AML-193 (cell line): ENCODE data around the gene ZNF302.
"Not testable (repeated sequence)": the region's sequence is repeated elsewhere in the genome, so short reads cannot be mapped to it uniquely, and the experiment has no call there.

Experiments used
- DNase-seq, 2 experiments: peaks; one replicate each; lab custom pipeline; 2025; lab: John Stamatoyannopoulos, UW

Gene ZNF302

DNA sequence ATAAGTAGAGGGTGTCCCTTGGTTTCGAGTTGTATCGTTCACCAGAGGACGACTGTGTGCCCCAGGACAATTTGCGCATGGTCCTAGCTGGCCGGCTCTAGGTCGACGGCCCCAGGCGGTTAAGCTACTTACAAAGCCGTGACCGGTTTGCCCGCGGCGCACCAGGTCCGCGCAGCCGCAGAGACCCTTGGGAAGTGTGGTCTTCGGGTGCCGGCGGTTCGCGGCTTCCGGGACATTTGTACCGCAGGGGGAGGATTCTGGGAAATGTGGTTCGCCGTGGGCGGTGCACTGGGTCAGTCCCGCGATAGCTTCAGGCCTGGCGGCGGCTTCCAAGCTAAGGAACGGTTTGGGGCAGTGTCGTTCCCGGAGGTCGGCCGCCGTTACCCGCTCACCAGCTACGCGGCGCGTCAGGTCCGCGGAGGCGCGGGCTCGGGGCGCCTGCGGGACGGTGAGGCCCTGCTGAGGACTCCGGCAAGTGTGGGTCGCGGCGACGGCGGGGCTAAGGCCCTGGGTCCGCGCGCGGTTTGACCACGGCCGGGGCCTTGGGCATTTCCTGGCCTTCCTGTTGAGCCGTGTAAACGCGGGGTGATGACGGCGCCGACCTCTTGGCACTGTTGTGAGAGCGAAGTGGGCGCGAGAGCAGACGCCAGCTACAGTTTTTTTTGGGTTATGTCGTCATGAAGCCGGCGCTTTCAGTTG is at the start of gene ZNF302:
Gene ZNF302, plus strand, starts transcription at position 293 of the 699 bp plus-strand sequence. CDS start 1,127 bp downstream, outside the sequence.
- DNase-seq = peak; percentile 92 to 93

DNA sequence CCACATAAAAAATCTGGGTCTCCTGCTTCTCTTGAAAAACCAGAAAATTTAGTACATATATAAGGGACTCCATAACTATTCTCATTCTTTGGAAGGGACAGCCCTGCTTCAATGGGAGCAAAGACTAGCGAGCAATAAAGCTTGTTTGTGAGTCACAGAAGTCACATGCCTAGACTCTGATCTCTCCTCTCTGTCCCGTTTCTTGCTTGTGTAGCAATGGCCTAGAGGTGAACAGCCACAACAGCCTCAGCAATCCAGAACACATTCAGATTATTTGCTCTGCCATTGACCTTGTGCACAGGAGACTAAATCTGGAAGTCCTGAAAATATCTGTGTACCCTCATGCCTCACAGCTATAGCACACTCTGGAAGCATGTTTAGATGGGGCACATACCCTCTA is 43.7 kb upstream of the ZNF302 start:
- DNase-seq = no peak

DNA sequence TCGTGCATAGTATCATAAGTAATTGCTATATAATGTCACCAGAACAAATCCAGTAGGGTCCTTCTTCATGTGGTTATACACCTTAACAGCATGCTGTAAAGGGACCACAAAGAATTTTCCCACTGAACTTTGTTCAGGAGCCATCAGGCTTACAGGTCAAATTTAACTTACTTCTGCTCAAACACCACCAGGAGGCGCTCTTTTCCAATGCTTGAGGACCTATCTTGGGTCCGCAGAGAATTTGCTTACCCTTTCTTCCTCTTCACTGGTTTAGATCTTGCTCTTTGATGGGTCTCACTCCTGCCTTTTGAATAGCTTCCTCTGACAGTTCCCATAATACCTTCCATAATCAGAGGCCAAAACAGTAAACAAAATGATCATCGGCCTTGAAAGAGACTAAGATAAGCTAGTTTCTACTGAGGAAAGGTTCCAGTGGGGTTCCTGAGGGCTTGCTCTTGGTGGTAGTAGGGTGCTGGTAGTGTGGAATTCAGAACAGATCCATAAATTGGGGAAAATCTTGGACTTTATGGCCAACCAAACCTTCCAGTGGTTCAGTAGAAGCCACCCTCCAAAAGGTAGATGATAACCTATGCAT is 37.9 kb upstream of the ZNF302 start:
- DNase-seq = peak; percentile 67 to 78

DNA sequence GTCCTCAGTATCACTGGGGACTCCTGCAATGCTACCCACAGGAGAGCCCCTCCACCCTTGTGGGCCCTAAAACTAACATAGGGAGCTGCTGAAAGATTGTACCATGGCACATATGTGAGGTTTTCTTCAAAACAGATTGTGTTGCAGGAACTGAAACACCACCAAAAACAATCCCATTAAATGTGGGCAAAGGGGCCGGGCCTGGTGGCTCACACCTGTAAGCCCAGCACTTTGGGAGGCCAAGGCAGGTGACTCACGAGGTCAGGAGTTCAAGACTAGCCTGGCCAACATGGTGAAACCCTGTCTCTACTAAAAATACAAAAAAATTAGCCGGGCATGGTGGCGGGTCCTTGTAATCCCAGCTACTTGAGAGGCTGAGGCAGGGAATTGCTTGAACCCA is 35.2 kb upstream of the ZNF302 start:
- no peak for DNase-seq

DNA sequence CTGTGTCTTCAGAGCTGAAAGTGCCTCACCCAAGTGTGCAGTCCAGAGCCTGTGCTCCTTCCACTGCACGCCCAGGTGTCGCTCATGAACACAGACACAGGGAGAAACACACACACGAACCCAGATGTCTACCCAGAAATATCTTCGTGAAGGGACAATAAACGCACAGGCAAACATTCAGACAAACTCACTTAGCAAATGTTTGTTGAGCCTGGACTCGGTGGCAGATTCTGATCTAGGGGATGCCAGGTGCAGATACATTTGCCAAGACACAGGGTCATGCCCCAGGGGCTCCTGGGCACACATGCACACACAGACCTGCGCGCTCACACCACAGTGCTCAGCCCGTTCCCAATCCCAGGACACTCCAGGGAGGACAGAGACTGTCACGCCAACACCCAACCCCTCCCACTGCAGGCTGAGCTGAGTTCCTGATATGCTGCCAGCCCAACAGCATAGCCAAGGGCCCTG is 32.5 kb upstream of the ZNF302 start:
- no peak for DNase-seq

DNA sequence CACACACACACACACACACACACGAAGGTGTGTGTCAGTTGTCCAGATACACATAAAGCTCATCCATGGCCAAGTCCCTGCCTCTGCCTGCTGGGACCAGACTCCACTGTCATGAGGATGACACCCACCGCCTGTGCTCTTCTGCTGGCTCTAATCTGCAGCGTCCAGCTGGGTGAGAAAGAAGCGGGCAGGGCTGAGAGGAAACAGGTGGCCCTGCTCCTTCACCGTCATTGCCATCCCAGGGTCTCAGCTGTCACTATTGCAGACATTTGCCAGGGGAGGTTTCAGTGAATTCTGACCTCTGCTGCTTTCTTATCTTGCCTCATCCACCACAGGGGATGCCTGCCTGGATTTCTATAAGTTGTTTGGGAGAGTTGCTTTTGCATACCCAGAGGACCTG is 31.9 kb upstream of the ZNF302 start:
- DNase-seq = no peak

DNA sequence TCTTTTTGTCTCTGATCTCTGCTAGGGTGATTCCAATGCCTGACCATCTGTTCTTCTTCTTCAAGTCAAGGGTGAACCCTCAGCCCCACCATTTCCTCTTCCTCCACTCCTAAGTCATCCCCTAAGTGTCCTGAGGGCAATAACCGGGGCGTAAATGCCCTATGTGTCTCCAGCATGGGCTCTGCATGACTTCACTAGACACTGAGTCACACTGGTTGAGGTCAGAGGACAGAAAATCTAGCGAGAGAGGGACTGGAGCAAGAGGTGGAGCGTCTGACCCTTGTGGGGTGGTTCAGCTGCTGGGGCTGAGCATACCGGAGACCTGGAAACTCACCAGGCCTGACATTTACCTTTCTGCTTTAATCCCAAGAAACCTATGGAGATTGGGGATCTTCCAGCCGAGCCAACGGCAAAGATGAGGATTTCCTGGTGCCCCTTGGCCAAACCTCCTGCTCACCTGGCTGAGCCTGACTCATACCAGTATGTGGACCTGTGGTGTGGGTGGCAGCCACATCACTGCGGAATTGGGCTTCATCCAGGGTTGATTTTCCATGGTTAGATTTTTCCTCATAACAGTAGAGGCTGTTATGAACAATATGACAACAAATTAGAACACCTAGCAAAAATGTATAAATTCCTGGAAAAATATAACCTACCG is 27.5 kb upstream of the ZNF302 start:
- DNase-seq = no peak

DNA sequence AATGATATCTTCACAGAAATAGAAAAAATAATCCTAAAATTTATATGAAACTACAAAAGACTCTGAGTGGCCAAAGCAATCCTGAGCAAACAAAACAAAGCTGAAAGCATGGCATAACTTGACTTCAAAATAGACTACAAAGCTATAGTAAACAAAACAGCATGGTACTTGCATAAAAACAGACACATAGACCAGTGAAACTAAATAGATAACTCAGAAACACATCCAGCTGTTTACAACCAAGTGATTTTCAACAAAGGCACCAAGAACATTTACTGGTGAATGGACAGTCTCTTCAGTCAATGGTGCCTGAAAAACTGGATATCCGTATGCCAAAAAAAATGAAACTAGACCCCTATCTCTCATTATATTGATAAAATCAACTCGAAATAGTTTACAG is 25.7 kb upstream of the ZNF302 start:
- DNase-seq = no peak

DNA sequence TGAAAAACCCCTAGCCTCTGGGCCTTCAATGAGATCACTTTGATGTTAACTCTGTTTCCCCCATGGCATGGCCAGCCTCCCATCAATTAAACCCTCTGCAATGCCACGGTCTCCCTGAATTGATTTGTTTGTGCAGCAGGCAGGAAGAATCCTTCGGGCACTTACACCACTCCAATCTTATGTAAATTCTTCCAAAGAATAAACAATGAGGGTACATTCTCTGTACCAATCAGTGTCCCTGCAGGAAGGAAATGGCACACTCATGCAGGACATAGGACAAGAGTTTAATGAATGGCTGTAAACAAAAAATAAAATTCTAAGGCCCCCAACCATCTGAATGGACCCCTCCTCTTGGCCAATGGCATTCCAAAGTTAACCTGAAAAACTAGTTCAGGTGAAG is 22.7 kb upstream of the ZNF302 start:
- no peak for DNase-seq

DNA sequence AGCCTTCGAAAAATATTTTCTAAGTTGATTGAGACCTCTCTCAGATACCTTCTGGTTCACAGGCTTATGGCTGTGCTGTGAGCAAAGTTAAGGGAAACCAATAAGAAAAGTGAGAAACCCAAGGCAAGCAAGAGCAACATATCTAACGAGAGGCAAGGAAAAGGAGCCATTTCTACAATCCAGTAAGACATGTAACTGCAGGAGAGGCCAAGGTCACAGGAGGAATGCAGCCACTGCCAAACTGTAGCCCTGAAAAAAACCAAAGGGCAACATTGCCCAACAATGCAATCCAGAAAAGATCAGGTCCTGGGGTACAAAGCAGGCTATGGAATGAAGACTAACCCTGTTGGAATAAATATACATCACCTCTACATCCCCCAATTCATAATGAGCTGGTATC is 21.8 kb upstream of the ZNF302 start:
- no peak for DNase-seq

DNA sequence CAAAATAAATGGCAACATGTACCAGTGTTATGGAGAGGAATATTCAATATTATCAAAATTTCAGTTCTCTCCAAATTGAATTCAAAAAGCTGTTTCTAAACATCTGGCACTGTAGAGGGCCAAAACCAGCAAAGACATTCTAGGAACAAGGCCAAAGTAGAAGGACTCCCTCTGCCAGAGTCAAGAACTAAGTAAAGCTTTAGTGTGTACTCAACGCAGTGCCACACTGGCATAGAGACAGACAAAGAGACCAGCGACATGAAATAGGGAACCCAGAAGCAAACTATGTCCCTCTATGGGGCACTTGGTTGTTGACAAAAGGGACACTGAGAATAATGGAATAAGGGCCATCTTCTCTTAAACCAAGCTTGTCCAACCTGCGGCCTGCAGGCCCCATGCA is 16.1 kb upstream of the ZNF302 start:
- no peak for DNase-seq

DNA sequence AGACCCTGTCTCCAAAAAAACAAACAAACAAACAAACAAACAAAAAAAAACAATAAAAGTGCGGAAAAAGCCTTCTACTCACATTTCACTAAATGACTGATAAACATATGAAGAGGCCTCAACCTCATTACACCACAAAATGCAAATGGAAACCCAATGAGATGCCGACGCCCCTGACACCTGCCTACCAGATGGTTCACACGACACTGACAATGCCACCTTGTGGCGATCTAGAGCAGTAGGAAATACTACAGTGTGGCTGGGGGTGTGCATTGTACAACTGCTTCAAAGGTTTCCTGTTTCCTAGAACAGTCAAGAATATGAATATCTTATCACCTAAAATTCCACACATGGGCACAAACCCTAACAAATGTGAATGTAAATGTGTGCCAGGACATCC is 14.6 kb upstream of the ZNF302 start:
- peak; percentile 57 for DNase-seq

- DNase-seq = no peak
These were observed 13.3 kb upstream of the ZNF302 start for GRCh38 chr19:34664168-34664567.

- DNase-seq = no peak
These were observed 12.6 kb upstream of the ZNF302 start for GRCh38 chr19:34664870-34665269.

GRCh38 chr19:34665275-34665674 is 12.2 kb upstream of the ZNF302 start:
- DNase-seq = not testable (repeated sequence)

DNA sequence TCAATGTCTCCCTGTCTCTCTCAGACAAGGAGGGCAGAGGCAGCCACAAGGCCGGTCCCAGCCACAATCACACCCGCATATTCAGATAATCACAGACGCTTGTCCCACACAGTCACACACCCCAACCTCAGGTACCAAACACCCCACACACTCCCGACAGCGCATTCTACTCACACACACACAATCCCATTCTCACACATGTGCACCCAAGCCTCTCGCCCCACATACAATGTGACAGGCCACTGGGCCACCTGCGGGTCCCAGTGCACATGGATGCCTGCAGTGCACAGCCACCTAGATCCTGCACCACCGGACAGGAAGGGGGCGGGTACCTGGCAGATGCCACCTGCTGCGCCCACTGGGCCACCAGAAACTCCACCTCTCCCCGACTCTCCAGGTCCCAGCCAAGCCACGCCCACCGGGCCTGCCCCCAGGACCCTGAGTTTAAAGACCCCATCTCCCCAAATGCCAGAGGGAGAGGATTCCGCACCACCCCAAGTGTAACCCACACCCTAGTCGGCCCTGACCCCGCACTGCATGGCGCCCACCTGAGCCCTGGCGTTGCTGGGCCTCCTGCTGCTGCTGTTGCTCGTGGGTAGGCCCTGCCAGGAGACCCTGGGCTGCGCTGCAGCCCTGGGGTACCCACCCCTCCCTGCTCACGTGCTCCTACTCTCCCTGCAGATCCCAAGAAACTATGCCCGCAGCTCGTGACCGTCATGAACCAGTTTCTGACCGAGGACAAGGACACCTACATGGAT is 11.1 kb upstream of the ZNF302 start:
- no peak for DNase-seq

DNA sequence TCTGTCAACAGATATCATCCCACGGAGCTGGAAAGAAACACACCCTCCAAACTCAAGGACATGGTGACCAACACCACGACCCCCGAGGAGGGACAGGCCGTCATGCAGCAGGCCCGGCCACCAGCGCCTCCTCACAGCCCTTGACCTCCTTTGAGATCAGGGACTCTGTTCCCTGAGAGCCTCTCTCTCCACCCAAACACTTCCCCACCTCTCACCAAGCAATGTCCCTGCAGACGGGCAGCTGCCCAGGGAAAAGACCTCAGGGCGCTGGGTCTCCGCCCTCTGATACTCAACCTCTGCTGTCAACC is 10.6 kb upstream of the ZNF302 start:
- DNase-seq = no peak

DNA sequence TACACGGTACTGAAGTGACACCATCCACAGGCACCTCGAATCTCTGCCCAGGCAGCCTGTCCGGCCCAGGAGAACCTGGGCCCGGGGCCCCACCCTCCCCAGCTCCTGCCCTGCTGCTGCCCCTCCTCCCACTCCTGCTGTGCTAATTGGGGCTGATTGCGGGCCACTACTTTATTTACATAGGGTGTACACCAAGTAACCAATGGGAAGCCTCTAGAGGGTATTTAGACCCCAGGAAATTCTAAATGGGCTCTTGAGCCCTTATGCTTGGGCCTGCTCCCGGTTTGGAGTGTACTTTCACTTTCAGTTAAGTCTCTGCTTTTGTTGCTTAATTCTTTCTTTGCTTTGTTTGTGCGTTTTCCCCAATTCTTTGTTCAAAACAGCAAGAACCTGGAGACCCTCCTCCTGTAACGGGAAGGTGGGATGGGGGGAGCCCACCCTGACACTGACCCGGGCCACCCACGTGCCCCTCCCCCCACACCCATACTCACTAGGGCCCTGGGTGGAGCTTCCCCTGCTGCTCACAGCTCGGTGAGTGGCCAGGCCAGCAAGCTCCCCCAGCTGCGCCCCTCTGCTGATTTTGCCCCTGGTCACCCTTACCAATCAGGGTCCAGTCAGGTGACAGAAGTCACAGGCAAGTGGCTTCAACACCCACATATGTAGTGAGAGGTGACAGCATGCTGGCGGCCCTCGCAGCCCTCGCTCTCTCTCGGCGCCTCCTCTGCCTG is 10.0 kb upstream of the ZNF302 start:
- DNase-seq = peak in 1 of 2 experiments; percentile 10

DNA sequence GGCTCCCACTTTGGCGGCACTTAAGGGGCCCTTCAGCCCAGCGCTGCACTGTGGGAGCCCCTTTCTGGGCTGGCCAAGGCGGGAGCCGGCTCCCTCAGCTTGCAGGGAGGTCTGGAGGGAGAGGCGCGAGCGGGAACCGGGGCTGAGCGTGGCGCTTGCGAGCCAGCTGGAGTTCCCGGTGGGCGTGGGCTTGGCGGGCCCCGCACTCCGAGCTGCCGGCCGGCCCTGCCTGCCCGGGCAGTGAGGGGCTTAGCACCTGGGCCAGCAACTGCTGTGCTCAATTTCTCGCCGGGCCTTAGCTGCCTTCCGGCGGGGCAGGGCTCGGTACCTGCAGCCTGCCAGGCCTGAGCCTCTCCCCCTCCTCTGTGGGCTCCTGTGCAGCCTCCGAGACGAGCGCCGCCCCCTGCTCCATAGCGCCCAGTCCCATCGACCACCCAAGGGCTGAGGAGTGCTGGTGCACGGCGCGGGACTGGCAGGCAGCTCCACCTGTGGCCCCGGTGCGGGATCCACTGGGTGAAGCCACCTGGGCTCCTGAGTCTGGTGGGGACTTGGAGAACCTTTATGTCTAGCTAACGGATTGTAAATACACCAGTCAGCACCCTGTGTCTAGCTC is 9.3 kb upstream of the ZNF302 start:
- DNase-seq = not testable (repeated sequence)

DNA sequence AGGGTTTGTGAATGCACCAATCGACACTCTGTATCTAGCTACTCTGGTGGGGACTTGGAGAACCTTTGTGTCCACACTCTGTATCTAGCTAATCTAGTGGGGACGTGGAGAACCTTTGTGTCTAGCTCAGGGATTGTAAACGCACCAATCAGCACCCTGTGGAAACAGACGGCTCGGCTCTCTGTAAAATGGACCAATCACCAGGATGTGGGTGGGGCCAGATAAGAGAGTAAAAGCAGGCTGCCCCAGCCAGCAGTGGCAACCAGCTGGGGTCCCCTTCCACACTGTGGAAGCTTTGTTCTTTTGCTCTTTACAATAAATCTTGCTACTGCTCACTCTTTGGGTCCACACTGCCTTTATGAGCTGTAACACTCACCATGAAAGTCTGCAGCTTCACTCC is 8.8 kb upstream of the ZNF302 start:
- DNase-seq = not testable (repeated sequence)

DNA sequence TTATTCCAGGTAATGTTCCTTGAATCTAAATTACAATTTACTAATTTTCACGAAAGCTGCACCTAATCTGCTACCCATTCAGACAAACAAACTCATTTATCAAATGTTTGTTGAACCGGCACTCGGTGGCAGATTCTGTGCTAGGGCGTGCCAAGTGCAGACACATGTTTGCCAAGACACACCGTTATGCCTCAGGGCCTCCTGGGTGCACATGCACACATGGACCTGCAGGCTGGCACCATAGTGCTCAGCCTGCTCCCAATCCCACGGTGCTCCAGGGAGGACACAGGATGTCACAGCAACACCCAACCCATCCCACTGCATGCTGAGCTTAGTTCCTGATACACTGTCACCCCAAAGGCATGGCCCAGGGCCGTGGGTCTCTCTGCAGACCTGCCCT is 8.2 kb upstream of the ZNF302 start:
- DNase-seq = no peak

- DNase-seq = no peak
These were observed 5.5 kb upstream of the ZNF302 start for GRCh38 chr19:34671972-34672371.
